AG04450 (cell line): Measurements from ENCODE around the gene RING1. TPM values are rescaled to one million over a fixed set of nuclear protein-coding genes. Genes with fewer than 3 reads are reported as not detected.

ENCODE experiments used
- CTCF ChIA-PET: fragments of 300-600, 350-600 bp; formaldehyde crosslinking; extraction: SDS; loops from one replicate; lab custom pipeline; 2022; ENCODE audit warnings: antibody characterized with exemption, inconsistent platforms; lab: Charles Lee
- POLR2A ChIA-PET: fragments of 350-600 bp; formaldehyde crosslinking; extraction: SDS; loops from one replicate; lab custom pipeline; 2021; ENCODE audit warnings: antibody characterized with exemption, inconsistent platforms; lab: Yijun Ruan, JAX
- DNase-seq: peaks from one replicate; pipeline ENCODE4 v3.0.0-alpha.2; 2011; ENCODE audit warnings: low read depth, low spot score
- H3K27ac ChIP-seq: one replicate; pipeline ENCODE4 v1.5.1; 2012; ENCODE audit warnings: low read depth, low read length, control low read depth
- H3K27me3 ChIP-seq: one replicate; pipeline ENCODE4 v1.6.0; 2012; ENCODE audit warnings: low read length; ENCODE audit not compliant: control insufficient read depth, insufficient read depth
- H3K4me3 ChIP-seq: 2 replicates; pipeline ENCODE4 v1.5.1; 2011; ENCODE audit warnings: mild to moderate bottlenecking, low read depth, low read length, control low read depth
- H3K9me3 ChIP-seq: 2 replicates; pipeline ENCODE4 v1.5.1; 2012; ENCODE audit warnings: low read length; ENCODE audit not compliant: control insufficient read depth, insufficient read depth
- CTCF ChIP-seq: IDR thresholded peaks from 2 replicates; pipeline ENCODE4 v1.5.1; 2011; ENCODE audit warnings: low read depth, low read length, control low read depth, inconsistent platforms
- polyA plus RNA-seq: library from polyadenylated mRNA; depleted of rRNA; stranded (reverse); fragments of >200 nt; gene quantifications from 2 replicates; pipeline ENCODE4 v1.2.3, GENCODE V29; 2011

Gene RING1
- polyA plus RNA-seq, 1 experiment, result 23.8 TPM

- Histone ChIP-seq H3K27ac (peak within 1 kb of the TSS; percentile 94), H3K27me3 (no peaks in the 10 kb centered on the region), H3K4me3 (peak within 1 kb of the TSS; percentile 95), H3K9me3 (peaks cover 3% of the 10 kb centered on the region; the same call in 1 of the 2 replicates)
- ChIA-PET POLR2A (interaction anchor here (0.7 to 1.2 kb wide), 4 partner anchors 8 to 947 kb away, joined by 3 to 9 read pairs (median 6); partner anchors contain the start of gene RING1), CTCF (no interaction called here)
- no peak for TF ChIP-seq CTCF
- peak; percentile 98 for DNase-seq
These were observed 7.8 kb upstream of the RING1 start, which contains the start of the genes RXRB and SLC39A7 for GRCh38 chr6:33200219-33201146. RXRB (minus strand) TSS chr6:33200665; CDS start chr6:33200476, 189 bp downstream. SLC39A7 (plus strand) TSS chr6:33200867; CDS start chr6:33201246, 379 bp downstream.

- Histone ChIP-seq H3K9me3 (peaks cover 3% of the 10 kb centered on the region; the same call in 1 of the 2 replicates), H3K4me3 (peak overlapping the region; percentile 95), H3K27ac (peak overlapping the region; percentile 89), H3K27me3 (no peaks in the 10 kb centered on the region)
- POLR2A ChIA-PET, result no interaction called here
- TF ChIP-seq CTCF, result 0 out of 2 replicates have a peak, but pooled peaks have one; percentile 9
- CTCF ChIA-PET, result no interaction called here
- DNase-seq, result no peak
These were observed 7.2 kb upstream of the RING1 start for GRCh38 chr6:33201147-33201545.

- CTCF ChIA-PET, result no interaction called here
- Histone ChIP-seq H3K4me3 (peak overlapping the region; percentile 95), H3K27ac (no peak overlapping the region)
These were observed 6.4 kb upstream of the RING1 start for GRCh38 chr6:33201935-33202334.

GRCh38 chr6:33202799-33203198 is 5.5 kb upstream of the RING1 start:
- no peak for TF ChIP-seq CTCF
- ChIA-PET POLR2A (interaction anchor here (0.6 kb wide), 1 partner anchor 115 kb away, joined by 3 read pairs; the partner anchor contains the start of gene ZBTB22), CTCF (interaction anchor here (0.7 to 1.3 kb wide), 2 partner anchors 55 to 224 kb away, joined by 3 to 4 read pairs; no protein-coding TSS in a partner anchor)
- Histone ChIP-seq H3K9me3 (peaks cover 3% of the 10 kb centered on the region; the same call in 1 of the 2 replicates), H3K27ac (no peak overlapping the region), H3K27me3 (no peaks in the 10 kb centered on the region), H3K4me3 (peak overlapping the region; percentile 95)
- DNase-seq, result no peak

More at GRCh38 chr6:33201935-33202334, 6.4 kb upstream of the RING1 start:
- POLR2A ChIA-PET, result no interaction called here
- peaks cover 3% of the 10 kb centered on the region; the same call in 1 of the 2 replicates for H3K9me3 ChIP-seq
- no peak for DNase-seq
- no peak for TF ChIP-seq CTCF
- H3K27me3 ChIP-seq, result no peaks in the 10 kb centered on the region
